ENCODE results near the gene CAMK1D. TPM values are rescaled to one million over a fixed set of nuclear protein-coding genes. Genes with fewer than 3 reads are reported as not detected.

The CAMK1D gene
- total and polyA plus RNA-seq, 2 donors (not counting 3 experiments of a cell fraction or from before 2014, with no cell fraction given) = 0.37 to 4.2 TPM

GRCh38 chr10:12849319-12850181, 500.2 kb downstream of the CAMK1D start:
- Histone ChIP-seq H3K9me1 (replicated peaks; ENCODE audit: control insufficient read depth, extremely low read depth, insufficient read depth, low read length) (no peaks in the 10 kb centered on the region), H3K79me2 (ENCODE audit: control insufficient read depth, insufficient read depth, low read length) (no peaks in the 10 kb centered on the region), H3K4me3 (replicated peaks in 1 of 3; ENCODE audit: insufficient read depth in 1 of 3, low read depth in 1 of 3, low read length in 3 of 3) (no peak overlapping the region), H3K36me3 (ENCODE audit: control insufficient read depth in 2 of 2, extremely low read depth in 1 of 2, insufficient read depth in 2 of 2, low read length in 2 of 2) (no peaks in the 10 kb centered on the region), H2AFZ (ENCODE audit: low read depth, low read length) (peak overlapping the region; percentile 37), H3K9me3 (replicated peaks; ENCODE audit: control insufficient read depth, insufficient read depth, low read length) (no peaks in the 10 kb centered on the region), H3K4me2 (ENCODE audit: insufficient read depth, low read length) (no peak overlapping the region), H3K4me1 (ENCODE audit: control insufficient read depth, extremely low read depth, insufficient read depth, low read length) (peaks cover 28% of the 10 kb centered on the region), H3K27ac (ENCODE audit: insufficient read depth, low read depth, low read length) (no peak overlapping the region), H4K20me1 (replicated peaks; ENCODE audit: control insufficient read depth, extremely low read depth, insufficient read depth, low read length) (no peaks in the 10 kb centered on the region), H3K27me3 (ENCODE audit: control insufficient read depth in 2 of 2, insufficient read depth in 2 of 2, low read length in 2 of 2) (peaks cover 0 to 3% of the 10 kb centered on the region in 2 experiments), H3K9ac (replicated peaks; ENCODE audit: extremely low read depth, insufficient read depth, low read length) (no peak overlapping the region)
- DNase-seq (ENCODE audit: low read depth, low spot score) (peak; percentile 88), FAIRE-seq (peak; percentile 70)
- dilution Hi-C loops (cut with MboI; ENCODE audit: extremely low pct_ligation_motif_present, low sequenced_read_pairs) (no loop called here), intact Hi-C loops (cut with micrococcal nuclease) (loop anchor here (5.0 kb wide), 1 partner anchor 47 kb away; no protein-coding TSS in a partner anchor)
- peak; percentile 33 for TF ChIP-seq GATA2 (IDR thresholded peaks at IDR 0.05; ENCODE audit: insufficient read depth, insufficient read length, low read depth, low read length)
- TF ChIP-seq POLR2A (IDR thresholded peaks at IDR 0.05; ENCODE audit: low read depth, low read length) = peak; percentile 23
- no peak for TF ChIP-seq MYC (IDR thresholded peaks at IDR 0.05; ENCODE audit: low read depth, low read length)
- no TSS peak for BruUV-seq (replicated peaks)
- CTCF ChIA-PET = interaction anchor here (0.8 to 2.8 kb wide), 7 partner anchors 10 to 585 kb away, joined by 3 to 20 read pairs (median 6); no protein-coding TSS in a partner anchor
- POLR2A ChIA-PET = no interaction called here

- BruUV-seq (replicated peaks) = no TSS peak
- no peak overlapping the region for H3K9ac ChIP-seq (replicated peaks; ENCODE audit: extremely low read depth, insufficient read depth, low read length)
- H3K9me1 ChIP-seq (replicated peaks; ENCODE audit: control insufficient read depth, extremely low read depth, insufficient read depth, low read length) = no peaks in the 10 kb centered on the region
- POLR2A ChIA-PET = no interaction called here
- TF ChIP-seq POLR2AphosphoS5 (IDR thresholded peaks at IDR 0.05; ENCODE audit: insufficient read depth, low read depth, low read length) (no peak), POLR2A (IDR thresholded peaks at IDR 0.05; ENCODE audit: low read depth, low read length) (no peak), CTCF (IDR thresholded peaks at IDR 0.05; ENCODE audit: extremely low read depth in 1 of 2, insufficient read depth in 1 of 2, low read depth in 1 of 2, low read length in 2 of 2) (no peak), EZH2 (IDR thresholded peaks at IDR 0.05; ENCODE audit: borderline replicate concordance, low read depth, low read length, severe bottlenecking) (no peak), MAX (IDR thresholded peaks at IDR 0.05; ENCODE audit: insufficient read depth, insufficient read length) (no peak), MYC (IDR thresholded peaks at IDR 0.05; ENCODE audit: low read depth, low read length) (no peak), FOS (IDR thresholded peaks at IDR 0.05; ENCODE audit: borderline replicate concordance, insufficient read depth, low read length) (no peak), GATA2 (IDR thresholded peaks at IDR 0.05; ENCODE audit: insufficient read depth, insufficient read length, low read depth, low read length) (no peak), JUN (IDR thresholded peaks at IDR 0.05; ENCODE audit: borderline replicate concordance, insufficient read depth, insufficient read length, low read depth) (no peak)
- dilution Hi-C loops (cut with MboI; ENCODE audit: extremely low pct_ligation_motif_present, low sequenced_read_pairs) = no loop called here
- peaks cover 0 to 7% of the 10 kb centered on the region in 2 experiments for H3K27me3 ChIP-seq (ENCODE audit: control insufficient read depth in 2 of 2, insufficient read depth in 2 of 2, low read length in 2 of 2)
- H3K4me1 ChIP-seq (ENCODE audit: control insufficient read depth, extremely low read depth, insufficient read depth, low read length) = peaks cover 13% of the 10 kb centered on the region
- no peak for DNase-seq (ENCODE audit: low read depth, low spot score)
- H4K20me1 ChIP-seq (replicated peaks; ENCODE audit: control insufficient read depth, extremely low read depth, insufficient read depth, low read length) = no peaks in the 10 kb centered on the region
- no peak overlapping the region for H2AFZ ChIP-seq (ENCODE audit: low read depth, low read length)
- H3K79me2 ChIP-seq (ENCODE audit: control insufficient read depth, insufficient read depth, low read length) = no peaks in the 10 kb centered on the region
- H3K4me3 ChIP-seq (replicated peaks in 1 of 3; ENCODE audit: insufficient read depth in 1 of 3, low read depth in 1 of 3, low read length in 3 of 3) = no peak overlapping the region
- H3K36me3 ChIP-seq (ENCODE audit: control insufficient read depth in 2 of 2, extremely low read depth in 1 of 2, insufficient read depth in 2 of 2, low read length in 2 of 2) = no peaks in the 10 kb centered on the region
- intact Hi-C loops (cut with micrococcal nuclease) = no loop called here
- no peak for FAIRE-seq
- H3K4me2 ChIP-seq (ENCODE audit: insufficient read depth, low read length) = no peak overlapping the region
- CTCF ChIA-PET = no interaction called here
- no peak overlapping the region for H3K27ac ChIP-seq (ENCODE audit: insufficient read depth, low read depth, low read length)
- H3K9me3 ChIP-seq (replicated peaks; ENCODE audit: control insufficient read depth, insufficient read depth, low read length) = no peaks in the 10 kb centered on the region
Observed at GRCh38 chr10:12852687-12853086, 503.3 kb downstream of the CAMK1D start.

Data from endothelial cell of umbilical vein (primary cell).